Measurements from ENCODE around the gene TSFM.
A peak's percentile ranks its signal among the peaks of the same experiment; 100 is the strongest.

Gene TSFM

GRCh38 chr12:57753756-57754337 is 28.7 kb upstream of the TSFM start:
- Histone ChIP-seq H3K4me3 (replicated peaks; ENCODE audit: insufficient read depth, low read length) (no peak overlapping the region), H3K27ac (replicated peaks) (no peak overlapping the region), H3K27me3 (ENCODE audit: insufficient read depth, poor library complexity, severe bottlenecking) (peaks cover 3% of the 10 kb centered on the region)
- TF ChIP-seq SPI1 (IDR thresholded peaks at IDR 0.05; ENCODE audit: borderline replicate concordance, low read depth) (no peak), POLR2AphosphoS5 (IDR thresholded peaks at IDR 0.05; ENCODE audit: low read depth) (no peak), GABPA (IDR thresholded peaks at IDR 0.05; ENCODE audit: low read depth) (no peak)
- TF ChIP-seq, protein P1, sequence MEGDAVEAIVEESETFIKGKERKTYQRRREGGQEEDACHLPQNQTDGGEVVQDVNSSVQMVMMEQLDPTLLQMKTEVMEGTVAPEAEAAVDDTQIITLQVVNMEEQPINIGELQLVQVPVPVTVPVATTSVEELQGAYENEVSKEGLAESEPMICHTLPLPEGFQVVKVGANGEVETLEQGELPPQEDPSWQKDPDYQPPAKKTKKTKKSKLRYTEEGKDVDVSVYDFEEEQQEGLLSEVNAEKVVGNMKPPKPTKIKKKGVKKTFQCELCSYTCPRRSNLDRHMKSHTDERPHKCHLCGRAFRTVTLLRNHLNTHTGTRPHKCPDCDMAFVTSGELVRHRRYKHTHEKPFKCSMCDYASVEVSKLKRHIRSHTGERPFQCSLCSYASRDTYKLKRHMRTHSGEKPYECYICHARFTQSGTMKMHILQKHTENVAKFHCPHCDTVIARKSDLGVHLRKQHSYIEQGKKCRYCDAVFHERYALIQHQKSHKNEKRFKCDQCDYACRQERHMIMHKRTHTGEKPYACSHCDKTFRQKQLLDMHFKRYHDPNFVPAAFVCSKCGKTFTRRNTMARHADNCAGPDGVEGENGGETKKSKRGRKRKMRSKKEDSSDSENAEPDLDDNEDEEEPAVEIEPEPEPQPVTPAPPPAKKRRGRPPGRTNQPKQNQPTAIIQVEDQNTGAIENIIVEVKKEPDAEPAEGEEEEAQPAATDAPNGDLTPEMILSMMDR (IDR thresholded peaks at IDR 0.05; ENCODE audit: insufficient read depth, low read length) = no peak
- TF ChIP-seq, protein P2, sequence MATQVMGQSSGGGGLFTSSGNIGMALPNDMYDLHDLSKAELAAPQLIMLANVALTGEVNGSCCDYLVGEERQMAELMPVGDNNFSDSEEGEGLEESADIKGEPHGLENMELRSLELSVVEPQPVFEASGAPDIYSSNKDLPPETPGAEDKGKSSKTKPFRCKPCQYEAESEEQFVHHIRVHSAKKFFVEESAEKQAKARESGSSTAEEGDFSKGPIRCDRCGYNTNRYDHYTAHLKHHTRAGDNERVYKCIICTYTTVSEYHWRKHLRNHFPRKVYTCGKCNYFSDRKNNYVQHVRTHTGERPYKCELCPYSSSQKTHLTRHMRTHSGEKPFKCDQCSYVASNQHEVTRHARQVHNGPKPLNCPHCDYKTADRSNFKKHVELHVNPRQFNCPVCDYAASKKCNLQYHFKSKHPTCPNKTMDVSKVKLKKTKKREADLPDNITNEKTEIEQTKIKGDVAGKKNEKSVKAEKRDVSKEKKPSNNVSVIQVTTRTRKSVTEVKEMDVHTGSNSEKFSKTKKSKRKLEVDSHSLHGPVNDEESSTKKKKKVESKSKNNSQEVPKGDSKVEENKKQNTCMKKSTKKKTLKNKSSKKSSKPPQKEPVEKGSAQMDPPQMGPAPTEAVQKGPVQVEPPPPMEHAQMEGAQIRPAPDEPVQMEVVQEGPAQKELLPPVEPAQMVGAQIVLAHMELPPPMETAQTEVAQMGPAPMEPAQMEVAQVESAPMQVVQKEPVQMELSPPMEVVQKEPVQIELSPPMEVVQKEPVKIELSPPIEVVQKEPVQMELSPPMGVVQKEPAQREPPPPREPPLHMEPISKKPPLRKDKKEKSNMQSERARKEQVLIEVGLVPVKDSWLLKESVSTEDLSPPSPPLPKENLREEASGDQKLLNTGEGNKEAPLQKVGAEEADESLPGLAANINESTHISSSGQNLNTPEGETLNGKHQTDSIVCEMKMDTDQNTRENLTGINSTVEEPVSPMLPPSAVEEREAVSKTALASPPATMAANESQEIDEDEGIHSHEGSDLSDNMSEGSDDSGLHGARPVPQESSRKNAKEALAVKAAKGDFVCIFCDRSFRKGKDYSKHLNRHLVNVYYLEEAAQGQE (IDR thresholded peaks at IDR 0.05; ENCODE audit: insufficient replicate concordance, low read depth) = no peak
- DNase-seq (ENCODE audit: low read depth in 1 of 2, low spot score in 1 of 2) = no peak

DNA sequence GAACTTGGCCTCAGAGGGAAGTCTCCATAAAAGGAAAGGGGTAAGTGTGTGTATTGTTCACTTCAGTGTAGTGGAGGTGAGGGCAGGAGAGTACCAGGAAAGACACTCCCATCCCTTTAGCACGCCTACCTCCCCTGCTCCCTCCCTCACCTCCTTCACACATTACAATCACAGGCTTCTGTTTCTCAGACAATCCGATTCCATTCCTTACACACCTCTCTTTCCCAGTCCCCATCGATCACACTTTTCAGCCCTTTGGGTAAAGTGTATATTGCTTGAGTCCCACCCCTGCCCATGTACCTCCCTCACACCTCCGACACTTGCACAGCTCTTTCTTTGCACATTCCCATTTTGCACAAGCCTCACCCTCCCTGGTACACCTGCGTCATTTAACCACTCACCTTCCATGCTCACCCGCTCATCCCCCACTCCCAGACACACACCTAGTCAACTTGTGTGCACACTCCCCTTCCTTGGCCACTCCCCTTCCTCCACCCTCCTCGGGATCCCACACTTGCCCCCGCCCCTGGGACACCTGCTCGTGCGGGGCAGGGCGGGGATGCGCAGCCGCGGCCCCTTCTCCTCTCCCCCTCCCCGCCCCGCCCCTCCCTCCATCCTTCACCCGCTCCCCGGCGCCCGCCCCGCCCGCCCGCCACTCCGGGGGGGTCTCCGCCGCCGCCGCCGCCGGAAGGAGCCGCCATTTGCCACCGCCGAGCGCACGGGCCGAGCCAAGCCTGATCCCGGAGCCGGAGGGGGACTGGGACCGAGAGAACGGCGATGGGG is 28.0 kb upstream of the TSFM start, which contains the start of gene MARCHF9:
TSS of gene MARCHF9 (plus strand) at position 693 of the 783 bp plus-strand sequence. CDS start 426 bp downstream, outside the sequence.
- Histone ChIP-seq H3K4me3 (replicated peaks; ENCODE audit: insufficient read depth, low read length) (peak within 1 kb of the TSS; percentile 68), H3K27ac (replicated peaks) (no peak within 1 kb of the TSS), H3K27me3 (ENCODE audit: insufficient read depth, poor library complexity, severe bottlenecking) (peaks cover 3% of the 10 kb centered on the region)
- peak; percentile 63 for DNase-seq (ENCODE audit: low read depth in 1 of 2, low spot score in 1 of 2)
- TF ChIP-seq SPI1 (IDR thresholded peaks at IDR 0.05; ENCODE audit: borderline replicate concordance, low read depth) = no peak
- TF ChIP-seq, protein P2 (IDR thresholded peaks at IDR 0.05; ENCODE audit: insufficient replicate concordance, low read depth) = no peak
- TF ChIP-seq, protein P1 (IDR thresholded peaks at IDR 0.05; ENCODE audit: insufficient read depth, low read length) = no peak
- no peak for TF ChIP-seq GABPA (IDR thresholded peaks at IDR 0.05; ENCODE audit: low read depth)
- no peak for TF ChIP-seq POLR2AphosphoS5 (IDR thresholded peaks at IDR 0.05; ENCODE audit: low read depth)

GRCh38 chr12:57755194-57755453 is 27.5 kb upstream of the TSFM start:
- peak overlapping the region; percentile 68 for H3K4me3 ChIP-seq (replicated peaks; ENCODE audit: insufficient read depth, low read length)
- TF ChIP-seq SPI1 (IDR thresholded peaks at IDR 0.05; ENCODE audit: borderline replicate concordance, low read depth) = no peak
- TF ChIP-seq, protein P2 (IDR thresholded peaks at IDR 0.05; ENCODE audit: insufficient replicate concordance, low read depth) = no peak
- TF ChIP-seq, protein P1 (IDR thresholded peaks at IDR 0.05; ENCODE audit: insufficient read depth, low read length) = no peak
- no peak for TF ChIP-seq POLR2AphosphoS5 (IDR thresholded peaks at IDR 0.05; ENCODE audit: low read depth)
- no peak for TF ChIP-seq GABPA (IDR thresholded peaks at IDR 0.05; ENCODE audit: low read depth)
- peaks cover 3% of the 10 kb centered on the region for H3K27me3 ChIP-seq (ENCODE audit: insufficient read depth, poor library complexity, severe bottlenecking)
- no peak for DNase-seq (ENCODE audit: low read depth in 1 of 2, low spot score in 1 of 2)
- no peak overlapping the region for H3K27ac ChIP-seq (replicated peaks)
